HCT116 (cell line): ENCODE data around the gene WDR76. TPM values are rescaled to one million over a fixed set of nuclear protein-coding genes. Genes with fewer than 3 reads are reported as not detected.

Source experiments
- ATAC-seq: fragments of 200-7000 bp; cut with Tn5 transposase; 2 replicates; pipeline ENCODE4 v1.9.1; 2020; ENCODE audit warnings: mild to moderate bottlenecking, moderate library complexity
- BruUV-seq: library from RNA; stranded (reverse); fragments of 400-500 nt; replicated peaks from 2 replicates; lab custom pipeline; 2021; lab: Mats Ljungman, UMichigan
- CTCF ChIA-PET: fragments of 300-600 bp; sonication (Branson Sonifier 250); formaldehyde crosslinking; loops from one replicate; lab custom pipeline; 2021; ENCODE audit warnings: antibody characterized with exemption; lab: Charles Lee
- POLR2A ChIA-PET: fragments of 300-600, 350-600 bp; sonication (Branson Sonifier 250); formaldehyde crosslinking; loops from one replicate; lab custom pipeline; 2021; ENCODE audit warnings: antibody characterized with exemption; lab: Charles Lee
- RAD21 ChIA-PET, 2 experiments: fragments of 300-600 bp; sonication (Branson Sonifier 250); formaldehyde crosslinking; loops; one replicate each; lab custom pipeline; 2023; ENCODE audit warnings: low total read pairs in 2 of 2; ENCODE audit not compliant: uncharacterized antibody in 2 of 2, unreplicated experiment in 2 of 2, low non-redundant PET in 1 of 2; lab: Charles Lee
- DNase-seq: peaks from one replicate; pipeline ENCODE4 v3.0.0-alpha.2; 2010; ENCODE audit warnings: low read depth, low spot score
- H2AFZ ChIP-seq: fragments of 200-600 bp; shearing (Covaris generic), sonication (generic); 2 replicates; pipeline ENCODE4 v1.6.1; 2017; ENCODE audit warnings: low read depth, mixed run types, mixed read lengths, antibody characterized with exemption, low read length; ENCODE audit not compliant: poor library complexity, severe bottlenecking
- H3K27ac ChIP-seq: 2 replicates; pipeline ENCODE4 v1.5.1; 2012; ENCODE audit warnings: low read depth, low read length
- H3K27me3 ChIP-seq: fragments of 200-600 bp; sonication (generic); 2 replicates; pipeline ENCODE4 v1.6.1; 2016; ENCODE audit warnings: mixed run types, low read length, mixed read lengths; ENCODE audit not compliant: insufficient read depth
- H3K36me3 ChIP-seq, 2 experiments: fragments of 200-500 bp in 1 of 2; fragments of 200-600 bp in 1 of 2; sonication (Bioruptor generic) in 1 of 2; sonication (generic) in 1 of 2; 2 replicates each; pipeline versions ENCODE4 v1.5.1 to v1.6.1; 2014 to 2016; ENCODE audit warnings: low read length in 2 of 2, inconsistent platforms in 1 of 2, mixed read lengths in 1 of 2, mixed run types in 1 of 2; ENCODE audit not compliant: insufficient read depth in 2 of 2, control insufficient read depth in 1 of 2
- H3K4me1 ChIP-seq, 2 experiments: fragments of 200-600 bp in 1 of 2; sonication (generic) in 1 of 2; 2 replicates each; pipeline versions ENCODE4 v1.5.1 to v1.6.1; 2012 to 2017; ENCODE audit warnings: low read length in 2 of 2, inconsistent platforms in 1 of 2, mild to moderate bottlenecking in 1 of 2, mixed read lengths in 1 of 2, mixed run types in 1 of 2, moderate library complexity in 1 of 2; ENCODE audit not compliant: insufficient read depth in 2 of 2, control insufficient read depth in 1 of 2
- H3K4me2 ChIP-seq: fragments of 200-600 bp; sonication (generic); 2 replicates; pipeline ENCODE4 v1.6.1; 2017; ENCODE audit warnings: mixed run types, low read length, mixed read lengths
- H3K4me3 ChIP-seq, 2 experiments: fragments of 200-600 bp in 1 of 2; sonication (generic) in 1 of 2; replicated peaks in 1 of 2; 2 replicates each; pipeline ENCODE4 v1.5.1; 2011 to 2016; ENCODE audit warnings: low read length in 2 of 2, control low read depth in 1 of 2, low read depth in 1 of 2, mild to moderate bottlenecking in 1 of 2, mixed read lengths in 1 of 2, mixed run types in 1 of 2
- H3K79me2 ChIP-seq: fragments of 200-600 bp; sonication (generic); 2 replicates; pipeline ENCODE4 v1.6.1; 2017; ENCODE audit warnings: mild to moderate bottlenecking, mixed run types, low read length, moderate library complexity, mixed read lengths; ENCODE audit not compliant: insufficient read depth
- H3K9ac ChIP-seq: fragments of 200-600 bp; sonication (generic); 2 replicates; pipeline ENCODE4 v1.6.1; 2016; ENCODE audit warnings: low read length, mixed read lengths
- H3K9me2 ChIP-seq: fragments of 200-600 bp; sonication (generic), shearing (Covaris generic); 2 replicates; pipeline ENCODE4 v1.6.1; 2017; ENCODE audit warnings: mixed run types, mild to moderate bottlenecking, moderate library complexity; ENCODE audit not compliant: insufficient read depth
- H3K9me3 ChIP-seq, 2 experiments: fragments of 200-500 bp in 1 of 2; fragments of 200-600 bp in 1 of 2; sonication (Bioruptor generic) in 1 of 2; sonication (generic) in 1 of 2; 2 replicates each; pipeline ENCODE4 v1.6.1; 2014 to 2017; ENCODE audit warnings: low read length in 2 of 2, mixed read lengths in 2 of 2, inconsistent platforms in 1 of 2, low read depth in 1 of 2, mild to moderate bottlenecking in 1 of 2, mixed run types in 1 of 2, moderate library complexity in 1 of 2; ENCODE audit not compliant: control insufficient read depth in 1 of 2, insufficient read depth in 1 of 2
- H4K20me1 ChIP-seq: fragments of 200-600 bp; sonication (generic), shearing (Covaris generic); 2 replicates; pipeline ENCODE4 v1.6.1; 2017; ENCODE audit warnings: mixed run types, mild to moderate bottlenecking, moderate library complexity; ENCODE audit not compliant: insufficient read depth
- CEBPB ChIP-seq: IDR thresholded peaks from 2 replicates; pipeline ENCODE4 v1.6.1; 2012; ENCODE audit warnings: low read depth
- EGR1 ChIP-seq: IDR thresholded peaks from 2 replicates; pipeline ENCODE4 v1.6.1; 2012; ENCODE audit warnings: low read depth
- EZH2 ChIP-seq: fragments of 200-600 bp; sonication (generic); IDR thresholded peaks from 2 replicates; pipeline ENCODE4 v1.6.1; 2017; ENCODE audit warnings: antibody characterized with exemption, mixed run types
- POLR2AphosphoS5 ChIP-seq: IDR thresholded peaks from 2 replicates; pipeline ENCODE4 v1.6.1; 2011; ENCODE audit warnings: mild to moderate bottlenecking, low read depth, low read length, moderate library complexity
- RAD21 ChIP-seq: IDR thresholded peaks from 2 replicates; pipeline ENCODE4 v1.6.1; 2012; ENCODE audit warnings: low read depth, mild to moderate bottlenecking
- SIN3A ChIP-seq: IDR thresholded peaks from 2 replicates; pipeline ENCODE4 v1.6.1; 2012; ENCODE audit warnings: low read depth
- TCF7L2 ChIP-seq: IDR thresholded peaks from 2 replicates; pipeline ENCODE4 v1.7.0; 2011; ENCODE audit warnings: borderline replicate concordance, inconsistent platforms; ENCODE audit not compliant: insufficient read depth, insufficient read length; ENCODE audit errors: extremely low read depth
- YY1 ChIP-seq: IDR thresholded peaks from 2 replicates; pipeline ENCODE4 v1.6.1; 2011; ENCODE audit warnings: low read length, low read depth, moderate library complexity, mild to moderate bottlenecking; ENCODE audit not compliant: insufficient replicate concordance; ENCODE audit errors: extremely low read depth
- ZFX ChIP-seq: fragments of 450-650 bp; IDR thresholded peaks from 2 replicates; pipeline ENCODE4 v1.6.1; 2017
- intact Hi-C: fragments of 100-400 bp; cut with micrococcal nuclease; formaldehyde crosslinking; loops from 2 replicates; pipeline ENCODE4 v1.10.0; 2022
- total RNA-seq: library from RNA; stranded (reverse); gene quantifications from one replicate; pipeline ENCODE4 v1.2.1, GENCODE V29; 2021; ENCODE audit not compliant: unreplicated experiment
- TF ChIP-seq, protein P1 (sequence below): IDR thresholded peaks from 2 replicates; pipeline ENCODE4 v1.6.1; 2012
- TF ChIP-seq, protein P2 (sequence below), 3 experiments: fragments of 200-600 bp in 1 of 3; sonication (generic) in 1 of 3; IDR thresholded peaks in 2 of 3; conservative IDR thresholded peaks in 1 of 3; 2 replicates each; pipeline ENCODE4 v1.5.1; 2012 to 2017; ENCODE audit warnings: low read depth in 2 of 3, low read length in 2 of 3, antibody characterized with exemption in 1 of 3, borderline replicate concordance in 1 of 3, control low read depth in 1 of 3, mild to moderate bottlenecking in 1 of 3, mixed read lengths in 1 of 3, mixed run types in 1 of 3, moderate library complexity in 1 of 3; ENCODE audit not compliant: insufficient read depth in 1 of 3

WDR76 gene
- total RNA-seq, 1 experiment from 2014 or later: 33.0 TPM

GRCh38 chr15:43821505-43821904 is 5.3 kb upstream of the WDR76 start:
- Histone ChIP-seq H2AFZ (no peak overlapping the region), H3K27ac (no peak overlapping the region), H3K4me1 (peaks cover 15 to 25% of the 10 kb centered on the region in 2 experiments), H3K9ac (no peak overlapping the region), H3K27me3 (no peaks in the 10 kb centered on the region), H3K9me3 (no peaks in the 10 kb centered on the region), H3K4me2 (no peak overlapping the region), H4K20me1 (no peaks in the 10 kb centered on the region), H3K9me2 (no peaks in the 10 kb centered on the region), H3K4me3 (no peak overlapping the region), H3K79me2 (peaks cover 77% of the 10 kb centered on the region), H3K36me3 (peaks cover 12 to 16% of the 10 kb centered on the region in 2 experiments)
- ChIA-PET POLR2A (no interaction called here), CTCF (interaction anchor here (0.5 kb wide), 1 partner anchor 44 kb away, joined by 6 read pairs; no protein-coding TSS in a partner anchor), RAD21 (no interaction called here)
- intact Hi-C loops: no loop called here
- BruUV-seq: no TSS peak
- DNase-seq (no peak), ATAC-seq (no peak)
- no peak for TF ChIP-seq YY1
- TF ChIP-seq CEBPB: no peak
- no peak for TF ChIP-seq ZFX
- TF ChIP-seq EGR1: no peak
- TF ChIP-seq, protein P1, sequence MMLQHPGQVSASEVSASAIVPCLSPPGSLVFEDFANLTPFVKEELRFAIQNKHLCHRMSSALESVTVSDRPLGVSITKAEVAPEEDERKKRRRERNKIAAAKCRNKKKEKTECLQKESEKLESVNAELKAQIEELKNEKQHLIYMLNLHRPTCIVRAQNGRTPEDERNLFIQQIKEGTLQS: no peak
- no peak for TF ChIP-seq POLR2AphosphoS5
- TF ChIP-seq SIN3A: no peak
- TF ChIP-seq, protein P2, sequence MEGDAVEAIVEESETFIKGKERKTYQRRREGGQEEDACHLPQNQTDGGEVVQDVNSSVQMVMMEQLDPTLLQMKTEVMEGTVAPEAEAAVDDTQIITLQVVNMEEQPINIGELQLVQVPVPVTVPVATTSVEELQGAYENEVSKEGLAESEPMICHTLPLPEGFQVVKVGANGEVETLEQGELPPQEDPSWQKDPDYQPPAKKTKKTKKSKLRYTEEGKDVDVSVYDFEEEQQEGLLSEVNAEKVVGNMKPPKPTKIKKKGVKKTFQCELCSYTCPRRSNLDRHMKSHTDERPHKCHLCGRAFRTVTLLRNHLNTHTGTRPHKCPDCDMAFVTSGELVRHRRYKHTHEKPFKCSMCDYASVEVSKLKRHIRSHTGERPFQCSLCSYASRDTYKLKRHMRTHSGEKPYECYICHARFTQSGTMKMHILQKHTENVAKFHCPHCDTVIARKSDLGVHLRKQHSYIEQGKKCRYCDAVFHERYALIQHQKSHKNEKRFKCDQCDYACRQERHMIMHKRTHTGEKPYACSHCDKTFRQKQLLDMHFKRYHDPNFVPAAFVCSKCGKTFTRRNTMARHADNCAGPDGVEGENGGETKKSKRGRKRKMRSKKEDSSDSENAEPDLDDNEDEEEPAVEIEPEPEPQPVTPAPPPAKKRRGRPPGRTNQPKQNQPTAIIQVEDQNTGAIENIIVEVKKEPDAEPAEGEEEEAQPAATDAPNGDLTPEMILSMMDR (IDR thresholded peaks at IDR 0.05 in 2 of 3, conservative IDR thresholded peaks at IDR 0.05 in 1 of 3; ENCODE audit: borderline replicate concordance in 1 of 3, insufficient read depth in 1 of 3, low read depth in 2 of 3, low read length in 2 of 3): no peak
- no peak for TF ChIP-seq TCF7L2
- no peak for TF ChIP-seq EZH2
- no peak for TF ChIP-seq RAD21
